HG03442 (cell line): ENCODE results near the gene POLD2.
A peak's percentile ranks its signal among the peaks of the same experiment; 100 is the strongest.

Source experiments
- ATAC-seq: cut with Tn5 transposase; IDR thresholded peaks from one replicate; pipeline ENCODE4 v1.9.1; 2021; ENCODE audit warnings: mild to moderate bottlenecking, moderate library complexity; ENCODE audit not compliant: unreplicated experiment

Gene POLD2

GRCh38 chr7:44083796-44084195 lies 39.6 kb downstream of the POLD2 start:
- ATAC-seq, result no peak

- peak; percentile 91 for ATAC-seq
These were observed 40.7 kb downstream of the POLD2 start for GRCh38 chr7:44082541-44083207.

GRCh38 chr7:44081266-44081748 lies 42.0 kb downstream of the POLD2 start:
- no peak for ATAC-seq

- no peak for ATAC-seq
These were observed 42.6 kb downstream of the POLD2 start for GRCh38 chr7:44080686-44081265.

GRCh38 chr7:44080118-44080517 lies 43.2 kb downstream of the POLD2 start:
- no peak for ATAC-seq

- no peak for ATAC-seq
These were observed 43.9 kb downstream of the POLD2 start for GRCh38 chr7:44079331-44080021.

GRCh38 chr7:44078521-44078920 lies 44.8 kb downstream of the POLD2 start:
- ATAC-seq, result no peak

GRCh38 chr7:44077681-44078091 lies 45.7 kb downstream of the POLD2 start:
- ATAC-seq, result no peak

GRCh38 chr7:44077061-44077460 lies 46.3 kb downstream of the POLD2 start:
- ATAC-seq, result no peak

- ATAC-seq, result no peak
These were observed 47.0 kb downstream of the POLD2 start for GRCh38 chr7:44076101-44076895.

- ATAC-seq, result no peak
These were observed 47.9 kb downstream of the POLD2 start for GRCh38 chr7:44075296-44076075.

- ATAC-seq, result no peak
These were observed 49.0 kb downstream of the POLD2 start for GRCh38 chr7:44074349-44074695.

GRCh38 chr7:44073664-44074348 lies 49.5 kb downstream of the POLD2 start:
- ATAC-seq, result peak; percentile 59

GRCh38 chr7:44072364-44073231 lies 50.8 kb downstream of the POLD2 start:
- no peak for ATAC-seq

- no peak for ATAC-seq
These were observed 51.5 kb downstream of the POLD2 start for GRCh38 chr7:44071726-44072363.

- no peak for ATAC-seq
These were observed 55.3 kb downstream of the POLD2 start for GRCh38 chr7:44068054-44068453.

- ATAC-seq, result no peak
These were observed 56.0 kb downstream of the POLD2 start for GRCh38 chr7:44067064-44067951.
